Measurements from ENCODE around the gene PGLYRP1.

Gene PGLYRP1

GRCh38 chr19:46032597-46033025, 9.8 kb upstream of the PGLYRP1 start:
- DNase-seq, result no peak

- no peak for DNase-seq
Measured at GRCh38 chr19:46031781-46032596, 9.1 kb upstream of the PGLYRP1 start.

GRCh38 chr19:46030812-46031550, 8.1 kb upstream of the PGLYRP1 start:
- no peak for DNase-seq

- DNase-seq, result no peak
Measured at GRCh38 chr19:46025835-46026234, 3.0 kb upstream of the PGLYRP1 start.

- DNase-seq, result no peak
Measured at GRCh38 chr19:46023311-46023779, 492 bp upstream of the PGLYRP1 start.

- no peak for DNase-seq
Measured at GRCh38 chr19:46022061-46022430, 807 bp downstream of the PGLYRP1 start.

GRCh38 chr19:46021531-46022041, 1.3 kb downstream of the PGLYRP1 start:
- DNase-seq, result no peak

- no peak for DNase-seq
Measured at GRCh38 chr19:46020819-46021125, 2.1 kb downstream of the PGLYRP1 start.

GRCh38 chr19:46019270-46019669, 3.6 kb downstream of the PGLYRP1 start:
- DNase-seq, result no peak

- no peak for DNase-seq
Measured at GRCh38 chr19:46018729-46019251, 4.1 kb downstream of the PGLYRP1 start.

GRCh38 chr19:46017874-46018675, 4.8 kb downstream of the PGLYRP1 start:
- no peak for DNase-seq

- no peak for DNase-seq
Measured at GRCh38 chr19:46017095-46017429, 5.8 kb downstream of the PGLYRP1 start.

- DNase-seq, result peak; percentile 64
Measured at GRCh38 chr19:46016426-46017094, 6.3 kb downstream of the PGLYRP1 start.

- no peak for DNase-seq
Measured at GRCh38 chr19:46015687-46016425, 7.0 kb downstream of the PGLYRP1 start.

GRCh38 chr19:46014941-46015686, 7.7 kb downstream of the PGLYRP1 start:
- no peak for DNase-seq

GRCh38 chr19:46014534-46014933, 8.3 kb downstream of the PGLYRP1 start:
- no peak for DNase-seq

GRCh38 chr19:46009530-46010510, 13.0 kb downstream of the PGLYRP1 start:
- DNase-seq, result peak; percentile 59

- DNase-seq, result no peak
Measured at GRCh38 chr19:46006411-46006810, 16.4 kb downstream of the PGLYRP1 start.

GRCh38 chr19:46002678-46003275, 20.1 kb downstream of the PGLYRP1 start:
- no peak for DNase-seq
